HepG2 (cell line): ENCODE results near the gene PTGIS. TPM values are rescaled to one million over a fixed set of nuclear protein-coding genes. Genes with fewer than 3 reads are reported as not detected.
"Not testable (repeated sequence)": the region's sequence is repeated elsewhere in the genome, so short reads cannot be mapped to it uniquely, and the experiment has no call there.

Experiments
- ATAC-seq: fragments of 200-7000 bp; cut with Tn5 transposase; 3 replicates; pipeline ENCODE4 v1.9.1; 2020; ENCODE audit warnings: mild to moderate bottlenecking, moderate library complexity
- BruUV-seq: library from RNA; stranded (reverse); fragments of 400-500 nt; replicated peaks from 2 replicates; lab custom pipeline; 2021; lab: Mats Ljungman, UMichigan
- CTCF ChIA-PET: fragments of 300-600 bp; formaldehyde crosslinking; extraction: SDS; loops from one replicate; lab custom pipeline; 2021; ENCODE audit warnings: low total read pairs, inconsistent platforms, low intra/inter-chr PET ratio; lab: Yijun Ruan, JAX
- POLR2A ChIA-PET: fragments of 350-600 bp; sonication (Branson Sonifier 250); formaldehyde crosslinking; loops from one replicate; lab custom pipeline; 2020; ENCODE audit warnings: antibody characterized with exemption, inconsistent platforms; lab: Yijun Ruan, JAX
- DNase-seq: peaks from one replicate; pipeline ENCODE4 v3.0.0-alpha.2; 2015; ENCODE audit warnings: low spot score
- FAIRE-seq: peaks from 3 replicates; lab custom pipeline; 2011; peaks lifted over from hg19 to GRCh38; lab: Jason Lieb, UNC
- H2AFZ ChIP-seq: one replicate; pipeline ENCODE4 v1.6.1; 2011; ENCODE audit warnings: low read length, inconsistent platforms
- H3K27ac ChIP-seq: fragments of 300-600 bp; 3 replicates; pipeline ENCODE4 v1.8.0; 2011; ENCODE audit warnings: mixed run types, mild to moderate bottlenecking, mixed read lengths, low read length, inconsistent platforms; ENCODE audit not compliant: insufficient read depth; ENCODE audit errors: extremely low read length
- H3K27me3 ChIP-seq, 2 experiments: fragments of 200-600 bp in 1 of 2; 2 replicates in 1 of 2; 3 replicates in 1 of 2; pipeline versions ENCODE4 v1.6.0 to v1.8.0; 2011; ENCODE audit warnings: low read length in 2 of 2, mild to moderate bottlenecking in 2 of 2, moderate library complexity in 2 of 2, inconsistent platforms in 1 of 2; ENCODE audit not compliant: insufficient read depth in 2 of 2, control insufficient read depth in 1 of 2
- H3K36me3 ChIP-seq, 2 experiments: fragments of 200-600 bp in 1 of 2; replicated peaks in 1 of 2; 2 replicates in 1 of 2; 3 replicates in 1 of 2; pipeline versions ENCODE4 v1.5.1 to v1.8.0; 2011; ENCODE audit warnings: low read length in 2 of 2, inconsistent platforms in 1 of 2; ENCODE audit not compliant: insufficient read depth in 2 of 2, control insufficient read depth in 1 of 2
- H3K4me1 ChIP-seq: 2 replicates; pipeline ENCODE4 v1.5.1; 2012; ENCODE audit warnings: low read length, inconsistent platforms; ENCODE audit not compliant: insufficient read depth
- H3K4me2 ChIP-seq: 2 replicates; pipeline ENCODE4 v1.6.0; 2011; ENCODE audit warnings: low read depth, low read length, inconsistent platforms
- H3K4me3 ChIP-seq, 3 experiments: fragments of 200-600 bp in 1 of 3; sonication (generic), shearing (Covaris generic) in 1 of 3; replicated peaks in 1 of 3; 2 replicates each; pipeline ENCODE4 v1.5.1; 2011 to 2016; ENCODE audit warnings: low read length in 3 of 3, inconsistent platforms in 2 of 3, low read depth in 2 of 3, mild to moderate bottlenecking in 2 of 3, control low read depth in 1 of 3, mixed read lengths in 1 of 3; ENCODE audit not compliant: insufficient read depth in 1 of 3
- H3K79me2 ChIP-seq: one replicate; pipeline ENCODE4 v1.6.1; 2011; ENCODE audit warnings: low read length, inconsistent platforms; ENCODE audit not compliant: insufficient read depth
- H3K9ac ChIP-seq: 2 replicates; pipeline ENCODE4 v1.6.0; 2011; ENCODE audit warnings: mild to moderate bottlenecking, low read depth, low read length, inconsistent platforms; ENCODE audit not compliant: insufficient read depth
- H3K9me3 ChIP-seq: 2 replicates; pipeline ENCODE4 v1.5.1; 2012; ENCODE audit warnings: mild to moderate bottlenecking, low read length
- H4K20me1 ChIP-seq: 2 replicates; pipeline ENCODE4 v1.6.0; 2011; ENCODE audit warnings: inconsistent platforms, mild to moderate bottlenecking, low read length, moderate library complexity; ENCODE audit not compliant: insufficient read depth
- FLYWCH1 ChIP-seq: sonication (generic); formaldehyde crosslinking; IDR thresholded peaks from 2 replicates; pipeline ENCODE4 v1.8.1; 2023; ENCODE audit warnings: mild to moderate bottlenecking, missing genetic modification reagents
- HDAC6 ChIP-seq: fragments of 200-600 bp; sonication (generic); IDR thresholded peaks from 2 replicates; pipeline ENCODE4 v1.7.0; 2017; ENCODE audit warnings: mild to moderate bottlenecking, antibody characterized with exemption, low read length, low read depth
- HMG20B ChIP-seq: conservative IDR thresholded peaks from 2 replicates; pipeline ENCODE4 v1.6.1; 2016; ENCODE audit warnings: missing genetic modification reagents, missing compliant biosample characterization
- SMAD9 ChIP-seq: sonication (generic); formaldehyde crosslinking; IDR thresholded peaks from 2 replicates; pipeline ENCODE4 v1.5.1; 2020; ENCODE audit warnings: mild to moderate bottlenecking, missing genetic modification reagents
- ZNF263 ChIP-seq: sonication (generic); formaldehyde crosslinking; IDR thresholded peaks from 2 replicates; pipeline ENCODE4 v1.4.0; 2020; ENCODE audit warnings: missing genetic modification reagents
- ZNF329 ChIP-seq: sonication (generic); formaldehyde crosslinking; IDR thresholded peaks from 2 replicates; pipeline ENCODE4 v1.9.0; 2021; ENCODE audit warnings: low read depth, mild to moderate bottlenecking, missing genetic modification reagents
- ZNF44 ChIP-seq: sonication (generic); formaldehyde crosslinking; IDR thresholded peaks from 2 replicates; pipeline ENCODE4 v1.5.1; 2020; ENCODE audit warnings: mild to moderate bottlenecking, missing genetic modification reagents
- ZNF543 ChIP-seq: sonication (generic); formaldehyde crosslinking; IDR thresholded peaks from 2 replicates; pipeline ENCODE4 v1.4.0; 2020; ENCODE audit warnings: mild to moderate bottlenecking, missing genetic modification reagents
- ZNF678 ChIP-seq: sonication (generic); formaldehyde crosslinking; IDR thresholded peaks from 2 replicates; pipeline ENCODE4 v1.4.0; 2020; ENCODE audit warnings: mild to moderate bottlenecking, missing genetic modification reagents
- ZNF691 ChIP-seq: sonication (generic); formaldehyde crosslinking; IDR thresholded peaks from 2 replicates; pipeline ENCODE4 v1.4.0; 2020; ENCODE audit warnings: missing genetic modification reagents, low read depth, mild to moderate bottlenecking, borderline replicate concordance
- WGBS: methylation state at CpG from one replicate; pipeline ENCODE4 v1.1.6; 2017; ENCODE audit warnings: low lambda C conversion rate; 5-methylcytosine and 5-hydroxymethylcytosine counted together
- in situ Hi-C: cut with HindIII; loops from 2 replicates; pipeline ENCODE4 v1.10.0; 2017; ENCODE audit warnings: low pct_unique_long_range_greater_than_20kb; ENCODE audit not compliant: extremely low pct_ligation_motif_present
- intact Hi-C: fragments of 100-400 bp; cut with micrococcal nuclease; formaldehyde crosslinking; loops from one replicate; pipeline ENCODE4 v1.10.0; 2022; ENCODE audit not compliant: unreplicated experiment
- polyA plus RNA-seq, 8 experiments: library from polyadenylated mRNA; depleted of rRNA in 3 of 8; stranded (reverse) in 7 of 8; unstranded in 1 of 8; fragments of >200 nt; fragmentation: Illumina TruSeq in 4 of 8; extraction: Trizol in 4 of 8; gene quantifications; 2 replicates each; pipeline versions ENCODE4 v1.2.1 to v1.2.3, GENCODE V29; 2011 to 2016; ENCODE audit warnings: low read depth in 4 of 8, missing spikeins in 1 of 8, mixed read lengths in 1 of 8; ENCODE audit not compliant: insufficient read depth in 1 of 8
- total RNA-seq, 5 experiments: library from RNA; depleted of rRNA; stranded (reverse); fragments of >200 nt; fragmentation: Illumina TruSeq; extraction: Trizol; gene quantifications; 2 replicates each; pipeline ENCODE4 v1.2.3, GENCODE V29; 2016; ENCODE audit warnings: low read depth in 1 of 5

PTGIS gene
- total and polyA plus RNA-seq, 2 of the 13 experiments (the other 11 are each of a cell fraction or from before 2014, with no cell fraction given) = not detected

GRCh38 chr20:49566401-49567364 lies 1.3 kb downstream of the PTGIS start:
- H3K79me2 ChIP-seq = no peaks in the 10 kb centered on the region
- peaks cover 19% of the 10 kb centered on the region; the same call in 1 of the 2 replicates for H3K4me1 ChIP-seq
- ChIA-PET CTCF (no interaction called here), POLR2A (interaction anchor here (1.2 to 1.4 kb wide), 2 partner anchors 17 to 34 kb away, joined by 3 read pairs; no protein-coding TSS in a partner anchor)
- no peak overlapping the region for H3K4me3 ChIP-seq
- in situ Hi-C loops (no loop called here), intact Hi-C loops (no loop called here)
- no peaks in the 10 kb centered on the region for H3K9me3 ChIP-seq
- peak; percentile 12 for FAIRE-seq
- H3K27me3 ChIP-seq = peaks cover 5 to 44% of the 10 kb centered on the region in 2 experiments; a peak in 4 of 5 replicates
- DNase-seq = no peak
- H3K36me3 ChIP-seq = no peaks in the 10 kb centered on the region
- no peak for ATAC-seq
- H3K27ac ChIP-seq = no peak overlapping the region
- no TSS peak for BruUV-seq
- 16% methylated on average over 11 of the region's 11 CpGs for WGBS
- H3K9ac ChIP-seq = no peak overlapping the region
- no peaks in the 10 kb centered on the region for H4K20me1 ChIP-seq
- 0 out of 2 replicates have a peak overlapping the region, but pooled peaks have one; percentile 2 for H3K4me2 ChIP-seq
- TF ChIP-seq ZNF543 (CRISPR knock-in tag) (no peak), ZNF678 (no peak), FLYWCH1 (CRISPR knock-in tag) (no peak), HMG20B (CRISPR knock-in tag) (no peak), SMAD9 (no peak), ZNF263 (no peak), HDAC6 (no peak), ZNF329 (CRISPR knock-in tag) (no peak), ZNF44 (CRISPR knock-in tag) (no peak), ZNF691 (CRISPR knock-in tag) (no peak)
- H2AFZ ChIP-seq = no peak overlapping the region

DNA sequence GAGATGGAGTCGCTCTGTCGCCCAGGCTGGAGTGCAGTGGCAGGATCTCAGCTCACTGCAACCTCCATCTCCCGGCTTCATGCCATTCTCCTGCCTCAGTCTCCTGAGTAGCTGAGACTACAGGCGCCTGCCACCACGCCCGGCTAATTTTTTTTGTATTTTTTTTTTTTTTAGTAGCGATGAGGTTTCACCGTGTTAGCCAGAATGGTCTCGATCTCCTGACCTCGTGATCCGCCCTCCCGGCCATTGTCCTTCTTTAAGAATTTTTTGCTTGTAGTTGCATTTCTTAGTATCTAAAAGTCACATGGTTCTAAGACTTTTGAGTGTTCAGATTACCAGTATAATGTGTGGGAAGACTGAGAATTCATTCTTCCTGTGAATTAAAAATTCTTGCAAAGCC lies 2.9 kb downstream of the PTGIS start:
- H3K9me3 ChIP-seq, intact Hi-C loops, H2AFZ ChIP-seq, H3K4me3 ChIP-seq, H4K20me1 ChIP-seq, CTCF ChIA-PET, H3K27ac ChIP-seq, in situ Hi-C loops, DNase-seq, FAIRE-seq, ATAC-seq, H3K79me2 ChIP-seq, BruUV-seq, H3K4me2 ChIP-seq, H3K9ac ChIP-seq, H3K36me3 ChIP-seq: not testable (repeated sequence)
- Histone ChIP-seq H3K4me1 (peaks cover 18% of the 10 kb centered on the region; the same call in 1 of the 2 replicates), H3K27me3 (peaks cover 3 to 30% of the 10 kb centered on the region in 2 experiments; a peak in 4 of 5 replicates)
- POLR2A ChIA-PET = interaction anchor here (1.1 to 1.3 kb wide), 2 partner anchors 18 to 19 kb away, joined by 3 to 7 read pairs; no protein-coding TSS in a partner anchor
- WGBS = 61% methylated on average over 12 of the region's 12 CpGs
